HG02840 (cell line): ENCODE data around the gene PFKFB2.

Experiments used
- ATAC-seq: cut with Tn5 transposase; IDR thresholded peaks from one replicate; pipeline ENCODE4 v1.9.1; 2021; ENCODE audit warnings: mild to moderate bottlenecking, moderate library complexity, moderate number of reproducible peaks; ENCODE audit not compliant: unreplicated experiment, low FRiP score

Gene PFKFB2

GRCh38 chr1:207052911-207053769 lies at the start of gene PFKFB2:
TSS of gene PFKFB2 (plus strand) at chr1:207053275. CDS start at chr1:207054718, 1,443 bp downstream.
- ATAC-seq = peak; percentile 72

GRCh38 chr1:207004931-207005830 lies 47.9 kb upstream of the PFKFB2 start:
- no peak for ATAC-seq

- no peak for ATAC-seq
Observed at GRCh38 chr1:207006083-207006482, 47.0 kb upstream of the PFKFB2 start.

GRCh38 chr1:207006914-207007313 lies 46.2 kb upstream of the PFKFB2 start:
- no peak for ATAC-seq

- ATAC-seq = no peak
Observed at GRCh38 chr1:207007352-207008033, 45.6 kb upstream of the PFKFB2 start.

- no peak for ATAC-seq
Observed at GRCh38 chr1:207009182-207009850, 43.8 kb upstream of the PFKFB2 start.

- ATAC-seq = no peak
Observed at GRCh38 chr1:207009945-207010344, 43.1 kb upstream of the PFKFB2 start.

GRCh38 chr1:207010726-207011125 lies 42.3 kb upstream of the PFKFB2 start:
- ATAC-seq = no peak

- ATAC-seq = no peak
Observed at GRCh38 chr1:207013321-207014085, 39.6 kb upstream of the PFKFB2 start.

- no peak for ATAC-seq
Observed at GRCh38 chr1:207014728-207015127, 38.3 kb upstream of the PFKFB2 start.

- ATAC-seq = no peak
Observed at GRCh38 chr1:207015791-207016190, 37.3 kb upstream of the PFKFB2 start.

- ATAC-seq = no peak
Observed at GRCh38 chr1:207017615-207018559, 35.2 kb upstream of the PFKFB2 start.

- no peak for ATAC-seq
Observed at GRCh38 chr1:207018707-207019106, 34.4 kb upstream of the PFKFB2 start.

- no peak for ATAC-seq
Observed at GRCh38 chr1:207019161-207019560, 33.9 kb upstream of the PFKFB2 start.

- no peak for ATAC-seq
Observed at GRCh38 chr1:207019661-207020060, 33.4 kb upstream of the PFKFB2 start.

- ATAC-seq = no peak
Observed at GRCh38 chr1:207020065-207020708, 32.9 kb upstream of the PFKFB2 start.

GRCh38 chr1:207020709-207021107 lies 32.4 kb upstream of the PFKFB2 start:
- no peak for ATAC-seq
